Pericardium fibroblast (primary cell): ENCODE results near the gene ANKRD13D. TPM values are rescaled to one million over a fixed set of nuclear protein-coding genes. Genes with fewer than 3 reads are reported as not detected.

ENCODE experiments used
- total RNA-seq: library from RNA; depleted of rRNA; stranded (reverse); fragments of >200 nt; gene quantifications from 2 replicates; pipeline ENCODE4 v1.2.3, GENCODE V29; 2015

The ANKRD13D gene
- 18.2 and 20.6 TPM in 2 replicates for total RNA-seq

DNA sequence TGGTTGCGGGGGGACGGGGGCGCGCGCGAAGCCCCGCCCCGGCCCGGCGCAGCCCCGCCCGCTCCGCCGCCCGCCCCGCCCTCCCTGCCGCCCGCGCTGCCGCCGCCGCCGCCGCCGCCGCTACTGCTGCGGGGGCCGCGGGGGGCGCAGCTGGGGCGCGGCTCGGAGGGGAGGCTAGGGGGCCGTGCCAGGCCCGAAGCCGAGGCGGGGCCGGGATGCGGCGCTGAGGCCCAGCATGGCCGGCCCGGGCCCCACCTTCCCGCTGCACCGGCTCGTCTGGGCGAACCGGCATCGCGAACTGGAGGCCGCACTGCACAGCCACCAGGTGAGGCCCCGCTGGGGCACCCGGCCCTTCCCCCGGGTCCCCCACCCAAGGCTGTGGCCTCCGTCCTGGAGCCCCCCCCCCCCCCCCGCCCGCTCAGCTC, at the start of gene ANKRD13D:
ANKRD13D (plus strand) TSS at position 78 of the 425 bp plus-strand sequence; CDS start at position 236, 158 bp downstream.

GRCh38 chr11:67266449-67267187, 22.5 kb upstream of the ANKRD13D start, which contains the start of gene GRK2:
Gene GRK2, plus strand, starts transcription at chr11:67266473. Its CDS starts 227 bp downstream, at chr11:67266700.

GRCh38 chr11:67303132-67303834, 14.2 kb downstream of the ANKRD13D start, which contains the start of gene SSH3:
Gene SSH3, plus strand, starts transcription at chr11:67303530. Its CDS starts 96 bp downstream, at chr11:67303626.

Other genes with a start within 250 kb of the ANKRD13D start
- gene RHOD, start 232.5 kb upstream of the ANKRD13D start, total RNA-seq = 23.5 and 28.9 TPM in 2 replicates
- gene KDM2A, start 170.0 kb upstream of the ANKRD13D start, total RNA-seq = 24.2 and 28.0 TPM in 2 replicates
- 22.0 and 28.4 TPM in 2 replicates for gene GRK2, start 22.8 kb upstream of the ANKRD13D start, total RNA-seq
- gene SSH3, start 14.2 kb downstream of the ANKRD13D start, total RNA-seq = 11.3 and 54.7 TPM in 2 replicates
- gene POLD4, start 64.2 kb downstream of the ANKRD13D start, total RNA-seq = 154 and 170 TPM in 2 replicates
- gene CLCF1, start 84.3 kb downstream of the ANKRD13D start, total RNA-seq = 5.5 and 12.0 TPM in 2 replicates
- 7.0 and 8.8 TPM in 2 replicates for gene RAD9A, start 102.7 kb downstream of the ANKRD13D start, total RNA-seq
- gene PPP1CA, start 112.6 kb downstream of the ANKRD13D start, total RNA-seq = 103 and 165 TPM in 2 replicates
- gene TBC1D10C, start 114.8 kb downstream of the ANKRD13D start, total RNA-seq = not detected in 2 replicates
- gene CARNS1, start 126.4 kb downstream of the ANKRD13D start, total RNA-seq = 0.51 and 2.0 TPM in 2 replicates
- 31.0 and 43.7 TPM in 2 replicates for gene RPS6KB2, start 139.2 kb downstream of the ANKRD13D start, total RNA-seq
- 0.93 TPM in 1 of 2 replicates, not detected in the other for gene PTPRCAP, start 148.4 kb downstream of the ANKRD13D start, total RNA-seq
- gene CORO1B, start 154.2 kb downstream of the ANKRD13D start, total RNA-seq = 86.4 and 106 TPM in 2 replicates
- gene GPR152, start 163.4 kb downstream of the ANKRD13D start, total RNA-seq = not detected in 2 replicates
- not detected in 2 replicates for gene CABP4, start 166.1 kb downstream of the ANKRD13D start, total RNA-seq
- 36.2 and 53.2 TPM in 2 replicates for gene TMEM134, start 179.9 kb downstream of the ANKRD13D start, total RNA-seq
- gene AIP, start 193.7 kb downstream of the ANKRD13D start, total RNA-seq = 67.8 and 68.7 TPM in 2 replicates
- gene PITPNM1, start 216.1 kb downstream of the ANKRD13D start, total RNA-seq = 13.4 and 43.6 TPM in 2 replicates
- gene CDK2AP2, start 218.9 kb downstream of the ANKRD13D start, total RNA-seq = 26.0 and 47.0 TPM in 2 replicates
- not detected in 2 replicates for gene CABP2, start 234.1 kb downstream of the ANKRD13D start, total RNA-seq